GM12892 (cell line): ENCODE data around the gene IL12A.

Experiments used
- POLR2A ChIP-seq: IDR thresholded peaks from 2 replicates; pipeline ENCODE4 v1.6.1; 2011; ENCODE audit warnings: low read depth, low read length, control low read depth
- POLR2AphosphoS5 ChIP-seq: IDR thresholded peaks from 2 replicates; pipeline ENCODE4 v1.6.1; 2011; ENCODE audit warnings: low read depth, low read length, control low read depth
- TAF1 ChIP-seq: IDR thresholded peaks from 2 replicates; pipeline ENCODE4 v1.6.1; 2011; ENCODE audit warnings: low read depth, mild to moderate bottlenecking, control low read depth, low read length, borderline replicate concordance

DNA sequence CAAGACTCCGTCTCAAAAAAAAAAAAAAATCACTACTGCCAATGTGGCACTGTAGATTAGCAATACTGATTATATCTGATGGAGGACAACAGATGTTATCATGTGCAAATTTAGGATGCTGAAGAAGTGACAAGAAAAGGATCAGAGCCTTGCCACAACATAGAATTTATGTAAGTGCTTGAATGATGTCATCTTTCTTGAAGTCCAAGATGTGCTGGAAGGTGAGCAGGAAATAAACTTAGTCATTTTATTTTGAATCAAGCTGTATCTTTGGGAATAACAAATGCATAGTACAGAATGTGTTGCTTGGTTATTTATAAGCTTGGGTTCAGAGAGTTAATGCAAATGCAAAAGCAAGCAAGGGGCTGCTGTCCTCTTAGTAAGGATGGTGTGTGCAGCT is 47.1 kb downstream of the IL12A start:
- TF ChIP-seq POLR2A (no peak), TAF1 (no peak), POLR2AphosphoS5 (no peak)
